Heart right ventricle (tissue), 16 donors: Measurements from ENCODE around the gene NXN. TPM values are rescaled to one million over a fixed set of nuclear protein-coding genes. Genes with fewer than 3 reads are reported as not detected.

Experiments used
- ATAC-seq, 8 donors: fragments of 200-7000 bp; cut with Tn5 transposase; one replicate each; pipeline ENCODE4 v1.9.1; 2020; ENCODE audit warnings: mild to moderate bottlenecking in 8 of 8, moderate library complexity in 8 of 8, moderate number of reproducible peaks in 1 of 8
- DNase-seq, 2 donors: peaks; one replicate each; pipeline ENCODE4 v3.0.0-alpha.2; 2020
- H3K27ac ChIP-seq, 10 donors: fragments of 200-600 bp; sonication (generic) in 2 of 10; one replicate each; pipeline versions ENCODE4 v1.5.0 to v1.8.0; 2020 to 2022; ENCODE audit warnings: mild to moderate bottlenecking in 3 of 10
- H3K27me3 ChIP-seq, 7 donors: fragments of 200-600 bp; one replicate each; pipeline ENCODE4 v1.8.0; 2021 to 2022; ENCODE audit warnings: mild to moderate bottlenecking in 2 of 7
- H3K36me3 ChIP-seq, 9 donors: fragments of 200-600 bp; sonication (generic) in 1 of 9; one replicate each; pipeline versions ENCODE4 v1.5.0 to v1.8.0; 2020 to 2022; ENCODE audit warnings: mild to moderate bottlenecking in 2 of 9
- H3K4me1 ChIP-seq, 9 donors: fragments of 200-600 bp; sonication (generic) in 1 of 9; one replicate each; pipeline versions ENCODE4 v1.5.0 to v1.8.0; 2020 to 2022; ENCODE audit warnings: mild to moderate bottlenecking in 4 of 9
- H3K4me3 ChIP-seq, 10 donors: fragments of 200-600 bp; sonication (generic) in 2 of 10; one replicate each; pipeline versions ENCODE4 v1.5.0 to v1.8.0; 2020 to 2022; ENCODE audit warnings: mild to moderate bottlenecking in 7 of 10, moderate library complexity in 2 of 10
- H3K9me3 ChIP-seq, 11 donors: fragments of 200-600 bp in 10 of 11; sonication (generic) in 2 of 11; one replicate each; pipeline versions ENCODE4 v1.5.0 to v1.8.0; 2013 to 2022; ENCODE audit warnings: mild to moderate bottlenecking in 2 of 11, control low read depth in 1 of 11, moderate library complexity in 1 of 11
- CTCF ChIP-seq, 9 donors: fragments of 200-600 bp; sonication (generic) in 2 of 9; IDR thresholded peaks; one replicate each; pipeline versions ENCODE4 v1.5.0 to v1.8.0; 2021 to 2022; ENCODE audit warnings: antibody characterized with exemption in 9 of 9, mild to moderate bottlenecking in 5 of 9, moderate library complexity in 1 of 9
- WGBS, 2 donors: extraction: QIAGEN DNeasy Blood & Tissue Kit; methylation state at CpG; one replicate each; pipeline ENCODE4 v1.1.7; 2013; ENCODE audit warnings: inconsistent platforms in 1 of 2; 5-methylcytosine and 5-hydroxymethylcytosine counted together
- intact Hi-C, 10 donors: fragments of 100-400 bp; cut with DNase I; formaldehyde crosslinking; loops; one replicate each; pipeline versions ENCODE4 v1.11.1 to v1.14.2; 2022
- polyA plus RNA-seq, 2 donors: library from polyadenylated mRNA; stranded (reverse); fragments of 200-250 nt; gene quantifications; one replicate each; pipeline ENCODE4 v1.2.3, GENCODE V29; 2013
- total RNA-seq, 10 donors: library from RNA; stranded (reverse); fragmentation: NEBNext Ultra II Directional in 3 of 10; extraction: Animal tissue kit (Norgen Biotek cat#: 25700) in 3 of 10; gene quantifications; one replicate each; pipeline versions ENCODE4 v1.2.1 to v1.2.4, GENCODE V29; 2021 to 2023
- donor health status: Arrhythmogenic right ventricular cardiomyopathy.
- donor health status: ischemic (EF 13 %, LVEDD 7.1; RV severe dilation, severe dysfunction).
- donor health status: healthy with polysubstance abuse.
- donor health status: DM: no; HTN: yes; CAD: no.
- donor health status: DM: no; HTN: no; CAD: no.
- donor health status: ischemic (EF 25% LVEDD 6.9; RV normal size, moderate dysfunction).
- donor health status: ischemic (EF 25% LVEDD 5.7; RV mildly dilated, moderate dysfunction).
- donor health status: healthy.
- donor health status: DM: yes; HTN: yes; CAD: no.
- donor health status: Ischemic cardiomyopathy.
- donor health status: ischemic (EF 35%, LVEDD 5.7; RV mildly dilated, moderate dysfunction).
- donor health status: nonischemic (EF 11% LVEDD 7.7; RV severe dilation, severe dysfunction).
- donor health status: DM: yes; HTN: yes; CAD: no.
- donor health status: PGD.
- donor health status: ischemic (EF 29% LVEDD 5.4; RV normal size, mild dysfunction).
- donor health status: nonischemic (EF 23%, LVEDD 6.1; RV moderate dilation, normal function).

The NXN gene
- total and polyA plus RNA-seq, 12 donors, result 9.9 to 24.4 (median 15.9) TPM

- H3K4me1 ChIP-seq, result peaks cover 5 to 44% (median 24%) of the 10 kb centered on the region in 9 donors
- no peaks in the 10 kb centered on the region for H3K9me3 ChIP-seq
- TF ChIP-seq CTCF (IDR thresholded peaks at IDR 0.05), result no peak
- intact Hi-C loops, result no loop called here
- H3K4me3 ChIP-seq, result peak overlapping the region in 4 of 10 donors; percentile 29 to 36 (median 33)
- DNase-seq (peak; percentile 61 to 83), ATAC-seq (peak; percentile 68 to 90 (median 78))
- 62% methylated on average over 29 of the region's 29 CpGs for WGBS, 2 donors
- peak overlapping the region in 9 of 10 donors; percentile 10 to 81 (median 65) for H3K27ac ChIP-seq
- no peaks in the 10 kb centered on the region for H3K36me3 ChIP-seq
- no peaks in the 10 kb centered on the region for H3K27me3 ChIP-seq
Measured at GRCh38 chr17:896953-897661, 82.5 kb downstream of the NXN start.

- peak overlapping the region in 9 of 10 donors; percentile 10 to 81 (median 65) for H3K27ac ChIP-seq
- H3K9me3 ChIP-seq, result no peaks in the 10 kb centered on the region
- ATAC-seq, result no peak
- intact Hi-C loops, result no loop called here
- DNase-seq, result no peak
- no peaks in the 10 kb centered on the region for H3K27me3 ChIP-seq
- H3K4me3 ChIP-seq, result peak overlapping the region in 4 of 10 donors; percentile 29 to 36 (median 33)
- H3K36me3 ChIP-seq, result no peaks in the 10 kb centered on the region
- 74 to 85% methylated on average over 14 of the region's 14 CpGs for WGBS, 2 donors
- peaks cover under 1 to 38% (median 18%) of the 10 kb centered on the region in 9 donors for H3K4me1 ChIP-seq
- TF ChIP-seq CTCF (IDR thresholded peaks at IDR 0.05), result no peak
Measured at GRCh38 chr17:896454-896853, 83.1 kb downstream of the NXN start.

- 87 to 90% methylated on average over 8 of the region's 8 CpGs for WGBS, 2 donors
- Histone ChIP-seq H3K9me3 (no peaks in the 10 kb centered on the region), H3K27ac (no peak overlapping the region), H3K36me3 (no peaks in the 10 kb centered on the region), H3K4me1 (peaks cover 0 to 19% (median 5%) of the 10 kb centered on the region in 9 donors), H3K4me3 (no peak overlapping the region), H3K27me3 (no peaks in the 10 kb centered on the region)
- ATAC-seq, result no peak
- no peak for TF ChIP-seq CTCF (IDR thresholded peaks at IDR 0.05)
- intact Hi-C loops, result no loop called here
- no peak for DNase-seq
Measured at GRCh38 chr17:892958-893357, 86.6 kb downstream of the NXN start.

GRCh38 chr17:888998-889441 lies 90.6 kb downstream of the NXN start:
- Histone ChIP-seq H3K4me3 (no peak overlapping the region), H3K9me3 (no peaks in the 10 kb centered on the region), H3K27ac (no peak overlapping the region), H3K36me3 (no peaks in the 10 kb centered on the region), H3K4me1 (peaks cover 0 to 17% (median 6%) of the 10 kb centered on the region in 9 donors), H3K27me3 (no peaks in the 10 kb centered on the region)
- WGBS, 2 donors, result 85 to 87% methylated on average over 12 of the region's 12 CpGs
- ATAC-seq (no peak), DNase-seq (no peak)
- intact Hi-C loops, result loop anchor here in 5 of 10 donors (10.0 kb wide), 3 partner anchors 46 to 94 kb away; partner anchors contain the start of gene NXN (in 2 of the 5)
- TF ChIP-seq CTCF (IDR thresholded peaks at IDR 0.05), result no peak
